Uterus (tissue), 2 donors: ENCODE measurements around the gene JPH3.

ENCODE experiments used
- CTCF ChIP-seq, 4 experiments: fragments of 200-600 bp in 2 of 4; fragments of 450-650 bp in 2 of 4; sonication (generic) in 2 of 4; IDR thresholded peaks; one replicate each; pipeline ENCODE4 v1.5.1; 2016 to 2019; ENCODE audit warnings: antibody characterized with exemption in 4 of 4, mild to moderate bottlenecking in 2 of 4, moderate library complexity in 1 of 4
- POLR2A ChIP-seq, 2 donors: fragments of 450-650 bp; IDR thresholded peaks; one replicate each; pipeline ENCODE4 v1.6.1; 2016; ENCODE audit warnings: antibody characterized with exemption in 2 of 2, mild to moderate bottlenecking in 1 of 2, moderate library complexity in 1 of 2

DNA sequence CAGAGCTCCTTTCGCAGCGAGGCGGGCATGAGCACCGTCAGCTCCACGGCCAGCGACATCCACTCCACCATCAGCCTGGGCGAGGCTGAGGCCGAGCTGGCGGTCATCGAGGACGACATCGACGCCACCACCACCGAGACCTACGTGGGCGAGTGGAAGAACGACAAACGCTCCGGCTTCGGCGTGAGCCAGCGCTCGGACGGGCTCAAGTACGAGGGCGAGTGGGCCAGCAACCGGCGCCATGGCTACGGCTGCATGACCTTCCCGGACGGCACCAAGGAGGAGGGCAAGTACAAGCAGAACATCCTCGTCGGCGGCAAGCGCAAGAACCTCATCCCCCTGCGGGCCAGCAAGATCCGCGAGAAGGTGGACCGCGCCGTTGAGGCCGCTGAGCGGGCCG lies 42.3 kb downstream of the JPH3 start:
- TF ChIP-seq CTCF (IDR thresholded peaks at IDR 0.05) (no peak), POLR2A (IDR thresholded peaks at IDR 0.05) (no peak)
